GM18502 (cell line): ENCODE measurements around the gene SLC25A12.
"Not testable (repeated sequence)": the region's sequence is repeated elsewhere in the genome, so short reads cannot be mapped to it uniquely, and the experiment has no call there.

ENCODE experiments used
- ATAC-seq: cut with Tn5 transposase; IDR thresholded peaks from one replicate; pipeline ENCODE4 v1.9.1; 2021; ENCODE audit warnings: mild to moderate bottlenecking; ENCODE audit not compliant: unreplicated experiment, poor library complexity

The SLC25A12 gene

DNA sequence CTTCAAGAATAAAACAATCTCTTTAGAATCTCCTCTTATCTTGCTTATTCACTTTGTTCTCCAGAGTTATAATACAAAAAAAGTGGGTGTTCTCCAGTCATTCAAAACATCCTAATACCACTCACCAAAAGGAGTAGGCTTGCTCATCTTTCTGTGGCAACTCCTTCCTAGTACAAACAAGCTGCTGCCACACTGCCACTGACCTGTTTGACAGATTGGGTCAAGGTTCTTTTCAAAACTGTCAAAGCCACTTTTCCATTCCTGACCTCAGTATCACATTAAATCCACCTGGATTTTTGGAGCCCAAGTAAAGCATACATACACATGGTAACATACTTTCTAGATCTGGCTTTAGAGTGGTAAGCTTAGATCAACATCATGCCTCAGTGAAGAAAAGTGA is 59.8 kb downstream of the SLC25A12 start:
- no peak for ATAC-seq

DNA sequence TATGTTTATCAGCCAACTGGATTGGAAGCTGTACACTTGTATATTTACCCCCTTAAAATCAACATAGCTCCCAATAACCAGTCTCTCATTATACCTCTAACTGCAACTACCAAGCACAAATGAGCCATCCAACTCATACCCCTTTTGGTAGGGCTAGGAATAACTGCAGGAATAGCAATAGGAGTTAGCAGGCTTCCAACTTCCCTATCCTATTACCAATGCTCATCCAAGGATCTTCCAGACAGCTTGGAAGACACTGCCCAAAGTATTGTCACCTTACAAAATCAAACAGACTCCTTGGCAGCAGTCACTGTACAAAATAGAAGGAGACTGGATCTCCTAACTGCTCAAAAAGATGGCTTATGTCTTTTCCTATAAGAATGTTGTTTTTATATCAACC is 61.6 kb downstream of the SLC25A12 start:
- ATAC-seq, result no peak

DNA sequence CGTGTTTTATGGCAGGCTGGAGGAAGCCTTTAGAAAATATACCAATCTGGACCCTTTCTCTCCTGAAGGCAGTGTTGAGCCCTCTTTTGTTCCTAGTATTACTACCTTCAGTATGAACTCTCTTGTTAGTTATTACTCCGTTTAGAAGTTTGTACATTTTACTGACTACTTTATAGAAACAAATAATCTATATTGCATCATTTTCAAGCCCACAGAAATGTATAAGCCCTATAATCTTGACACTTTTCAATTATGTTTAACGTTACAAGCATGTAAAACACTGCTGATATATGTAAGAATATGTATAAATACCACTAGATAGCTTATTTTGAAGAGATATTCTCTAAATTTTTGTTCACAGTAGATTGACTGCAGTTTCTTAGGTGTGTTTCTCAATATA is 64.0 kb downstream of the SLC25A12 start:
- ATAC-seq, result no peak

DNA sequence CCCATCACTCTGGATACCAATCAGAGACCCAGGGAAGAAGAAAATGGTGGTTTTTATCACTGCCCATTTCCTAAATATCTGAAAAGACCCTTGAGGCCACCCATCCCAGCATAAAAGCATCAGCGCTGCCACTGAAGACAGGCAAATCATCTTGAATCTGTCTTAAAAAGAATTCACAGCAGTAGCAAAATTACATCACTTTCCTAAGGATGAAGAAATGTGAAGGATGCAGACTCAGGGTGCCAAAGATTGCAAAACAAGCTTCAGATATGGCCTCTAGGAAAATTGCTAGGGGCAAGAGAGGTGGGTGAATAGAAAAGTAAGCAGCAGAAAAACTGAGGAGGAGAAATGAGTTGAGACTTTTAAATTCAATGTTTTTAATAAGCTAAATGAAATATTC is 70.0 kb downstream of the SLC25A12 start:
- no peak for ATAC-seq

DNA sequence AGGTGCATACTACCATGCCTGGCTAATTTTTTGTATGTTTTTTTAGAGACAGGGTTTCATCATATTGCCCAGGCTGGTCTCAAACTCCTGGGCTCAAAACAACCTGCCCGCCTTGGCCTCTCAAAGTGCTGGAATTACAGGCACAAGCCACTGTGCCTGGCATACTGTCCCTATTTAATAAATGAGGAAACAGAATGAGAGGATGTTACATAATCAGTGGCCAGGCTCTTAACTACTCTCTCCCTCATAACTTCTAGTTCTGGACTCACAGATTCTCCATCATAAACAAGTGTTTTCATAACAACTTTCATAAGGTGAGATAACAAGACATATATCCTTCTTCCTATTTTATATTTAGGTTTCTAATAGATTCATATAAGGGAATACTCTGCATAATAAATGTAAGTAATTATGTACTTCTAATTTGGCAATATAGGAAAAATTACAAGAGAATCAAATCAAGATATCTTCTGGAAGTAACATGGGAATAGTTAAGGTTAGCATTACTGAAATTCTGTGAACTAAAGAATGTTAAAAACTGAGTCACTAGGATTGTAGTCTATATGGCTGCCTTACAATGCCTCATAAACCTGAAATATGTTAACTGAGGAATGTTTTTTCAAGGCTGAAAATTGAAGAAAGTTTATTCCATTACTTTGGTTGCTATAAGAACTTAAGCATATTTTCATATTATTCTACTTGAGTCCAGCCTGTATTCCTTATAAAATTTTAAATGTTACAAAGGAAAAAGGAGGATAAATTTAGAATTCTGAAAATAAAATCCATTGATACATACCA is 71.3 kb downstream of the SLC25A12 start:
- ATAC-seq, result no peak

DNA sequence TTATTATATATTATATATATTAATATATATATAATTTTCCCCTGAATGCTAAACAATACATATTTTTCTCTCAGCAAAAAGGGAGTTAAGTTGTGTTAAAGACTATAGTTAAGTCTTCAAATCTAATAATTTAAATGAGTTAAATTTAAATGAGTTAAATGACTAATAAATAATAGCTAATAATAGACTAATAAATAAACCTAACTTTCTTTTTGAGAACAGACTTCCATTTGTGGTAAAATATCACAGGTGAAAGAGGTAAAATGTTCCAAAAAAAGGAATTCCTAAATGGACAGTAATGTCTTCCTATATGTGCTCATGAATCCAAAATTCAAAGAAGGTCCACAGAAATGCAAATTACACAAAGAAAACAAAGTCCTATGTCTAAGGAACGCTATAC is 74.6 kb downstream of the SLC25A12 start:
- ATAC-seq, result no peak

DNA sequence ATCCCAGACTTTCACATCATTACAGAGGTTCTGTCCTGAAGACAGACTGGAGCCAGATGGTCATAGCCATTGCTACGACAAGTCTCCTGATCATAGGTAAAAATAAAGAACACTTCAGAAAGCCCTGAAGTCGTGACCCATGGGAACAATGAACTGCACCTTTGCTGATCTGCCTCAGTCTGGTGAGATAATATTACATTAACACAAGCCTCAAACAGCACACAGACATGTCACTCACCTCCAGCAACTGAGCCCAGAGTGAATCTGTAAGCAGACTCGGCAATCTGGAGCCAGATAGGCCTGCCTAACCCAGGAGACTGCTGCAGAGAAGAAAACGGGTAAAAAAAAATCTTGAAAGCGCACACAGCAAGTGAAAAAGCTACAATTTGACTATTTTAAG is 79.2 kb downstream of the SLC25A12 start:
- ATAC-seq, result no peak

DNA sequence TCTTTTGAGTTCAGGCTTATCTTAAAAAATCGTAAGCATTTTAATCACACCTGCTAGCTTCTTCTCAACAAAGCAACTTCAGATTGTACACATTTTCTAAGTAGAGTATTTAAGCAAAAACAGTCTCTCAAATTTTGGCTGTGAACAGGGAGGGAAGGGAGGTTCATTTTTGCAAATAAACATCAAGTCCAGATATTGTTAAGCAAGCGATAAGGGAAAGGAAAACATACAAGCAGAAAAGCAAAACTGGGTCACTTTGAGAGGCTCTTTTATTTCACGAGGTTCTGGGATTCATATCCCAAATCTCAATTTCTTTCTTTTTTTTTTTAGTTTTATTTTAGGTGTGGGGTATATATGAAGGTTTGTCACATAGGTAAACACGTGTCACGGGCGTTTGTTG is 79.9 kb downstream of the SLC25A12 start:
- ATAC-seq, result no peak

DNA sequence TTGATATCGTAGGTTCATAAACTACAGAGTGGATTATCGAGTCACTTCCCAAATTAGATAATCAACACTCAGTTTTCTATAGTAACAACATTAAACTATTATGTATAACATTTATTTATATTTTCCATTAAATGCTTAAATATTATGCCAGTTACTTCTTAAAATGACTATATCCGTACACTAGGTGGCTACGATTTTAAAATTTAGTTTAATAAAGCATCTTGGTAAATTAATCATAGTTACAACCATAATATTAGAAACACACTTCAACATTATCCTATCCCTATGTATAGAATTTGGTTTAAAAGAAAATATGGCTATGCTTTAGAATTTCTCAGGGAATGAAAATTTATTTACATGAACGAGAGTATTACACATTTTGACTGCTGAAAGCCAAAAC is 80.3 kb downstream of the SLC25A12 start:
- no peak for ATAC-seq

DNA sequence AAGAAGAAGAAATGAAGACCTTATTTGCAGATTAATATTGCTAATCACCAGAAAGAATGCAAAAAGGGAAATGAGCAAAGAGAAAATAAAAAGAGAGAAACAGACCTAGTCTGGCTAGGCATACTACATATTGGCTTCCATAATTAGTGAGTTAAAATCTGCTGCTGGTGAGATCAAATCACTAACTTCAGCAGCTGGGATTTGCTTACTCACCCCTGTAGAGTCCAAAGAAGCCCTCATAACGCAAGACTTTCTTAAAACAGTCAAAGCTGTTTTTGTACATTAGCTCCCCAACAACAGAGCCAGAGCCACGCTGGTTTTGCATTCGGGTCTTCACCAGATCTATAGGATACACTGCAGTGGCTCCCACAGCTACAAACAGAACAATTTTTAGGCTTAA is 80.9 kb downstream of the SLC25A12 start:
- no peak for ATAC-seq

DNA sequence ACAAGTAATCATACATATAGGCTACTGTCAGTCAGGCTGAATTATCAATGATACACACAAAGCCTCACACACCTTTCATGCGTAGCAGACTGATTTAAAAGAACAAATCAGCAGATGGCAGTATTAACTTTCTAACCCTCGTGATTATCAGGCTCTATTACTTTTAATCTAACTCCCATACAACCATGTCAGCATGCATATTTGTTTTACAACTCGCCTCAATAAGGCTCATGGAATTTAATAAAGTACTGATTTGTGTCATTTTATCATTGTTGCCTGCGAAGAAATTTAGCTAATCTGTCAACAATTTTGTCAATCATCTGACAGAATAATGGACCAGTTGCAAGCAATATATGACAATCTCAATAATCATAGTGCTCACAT is 82.8 kb downstream of the SLC25A12 start:
- ATAC-seq, result no peak

DNA sequence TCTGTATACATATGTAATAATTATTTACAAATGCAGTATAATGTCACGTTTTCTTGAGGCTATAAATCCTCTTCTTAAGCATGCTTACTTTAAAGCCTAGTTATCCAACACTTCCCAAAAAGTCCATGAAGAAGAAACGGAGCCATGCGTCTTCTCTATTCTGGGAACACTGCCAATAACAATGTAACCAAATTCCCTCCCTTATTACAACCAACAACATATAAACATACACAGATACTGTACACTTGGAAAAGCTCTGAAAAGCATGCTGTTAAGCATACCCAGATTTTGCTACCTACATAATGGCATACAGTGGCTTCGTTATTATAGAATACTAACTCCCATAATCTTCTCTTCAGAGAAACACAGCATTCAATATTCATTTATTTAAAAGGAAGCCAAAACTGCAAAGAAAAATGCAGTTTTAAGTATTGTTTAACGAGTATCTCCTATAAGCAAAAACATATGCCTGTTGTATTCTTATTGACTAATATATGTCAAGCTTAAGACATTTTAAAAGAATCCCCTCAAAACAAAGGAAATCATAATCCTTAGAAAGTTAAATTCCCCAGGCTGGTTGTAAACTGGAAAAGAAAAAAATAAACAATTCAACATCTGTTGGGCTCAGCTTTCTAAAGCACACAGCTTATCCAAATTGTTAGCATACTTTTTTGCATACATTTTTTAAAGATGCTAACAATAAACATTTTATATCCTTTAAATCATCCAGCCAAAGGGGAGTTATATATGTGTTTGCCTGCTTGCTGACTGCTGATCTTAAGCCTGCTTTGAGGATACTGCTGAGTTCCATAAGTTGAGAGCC is 83.4 kb downstream of the SLC25A12 start:
- no peak for ATAC-seq

DNA sequence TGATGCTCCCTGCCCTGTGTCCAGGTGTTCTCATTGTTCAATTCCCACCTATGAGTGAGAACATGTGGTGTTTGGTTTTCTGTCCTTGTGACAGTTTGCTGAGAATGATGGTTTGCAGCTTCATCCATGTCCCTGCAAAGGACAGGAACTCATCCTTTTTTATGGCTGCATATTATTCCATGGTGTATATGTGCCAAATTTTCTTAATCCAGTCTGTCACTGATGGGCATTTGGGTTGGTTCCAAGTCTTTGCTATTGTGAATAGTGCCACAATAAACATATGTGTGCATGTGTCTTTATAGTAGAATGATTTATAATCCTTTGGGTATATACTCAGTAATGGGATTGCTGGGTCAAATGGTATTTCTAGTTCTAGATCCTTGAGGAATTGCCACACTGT is 85.2 kb downstream of the SLC25A12 start:
- not testable (repeated sequence) for ATAC-seq

DNA sequence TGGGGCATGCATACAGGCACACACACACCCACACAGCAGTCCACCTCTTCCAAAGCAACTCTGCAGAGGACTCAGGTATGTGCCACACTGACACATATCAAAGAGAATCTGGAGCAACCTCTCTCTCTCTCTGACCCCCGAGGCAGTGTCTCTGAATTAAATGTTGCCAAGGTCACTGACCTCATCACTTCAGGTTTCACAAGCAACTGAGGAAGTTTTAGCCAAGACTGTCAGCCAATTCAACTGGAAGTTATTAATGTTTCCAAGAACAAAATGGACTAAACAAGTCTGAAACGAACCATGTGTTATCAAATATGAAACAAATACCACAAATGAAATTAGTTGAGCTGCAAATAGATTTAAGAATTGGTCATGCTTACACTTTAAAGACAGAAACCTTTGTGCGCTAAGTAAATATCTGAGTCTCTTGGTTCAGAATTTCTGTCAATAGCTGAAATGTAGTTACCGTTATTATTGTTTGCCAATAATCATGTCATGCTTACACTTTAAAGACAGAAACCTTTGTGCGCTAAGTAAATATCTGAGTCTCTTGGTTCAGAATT is 86.1 kb downstream of the SLC25A12 start:
- ATAC-seq, result no peak

DNA sequence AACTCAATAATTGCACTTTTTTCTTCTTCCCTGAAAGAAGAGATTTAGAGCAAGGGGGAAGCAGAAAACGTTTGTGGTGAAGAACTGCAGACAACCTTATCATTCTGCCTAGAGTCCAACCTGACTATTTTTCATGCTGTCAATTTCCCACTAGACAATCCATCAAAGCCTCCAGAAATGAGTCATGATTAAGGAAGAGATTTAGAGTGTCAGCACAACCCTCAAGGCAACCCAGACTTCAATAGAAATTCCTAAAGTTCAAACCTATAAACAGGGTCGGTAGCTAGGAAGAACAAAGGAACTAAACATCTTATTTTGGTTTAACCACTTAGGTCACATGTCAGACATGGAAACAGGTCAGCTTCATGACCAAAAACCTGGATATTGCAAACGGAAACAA is 86.9 kb downstream of the SLC25A12 start:
- no peak for ATAC-seq

DNA sequence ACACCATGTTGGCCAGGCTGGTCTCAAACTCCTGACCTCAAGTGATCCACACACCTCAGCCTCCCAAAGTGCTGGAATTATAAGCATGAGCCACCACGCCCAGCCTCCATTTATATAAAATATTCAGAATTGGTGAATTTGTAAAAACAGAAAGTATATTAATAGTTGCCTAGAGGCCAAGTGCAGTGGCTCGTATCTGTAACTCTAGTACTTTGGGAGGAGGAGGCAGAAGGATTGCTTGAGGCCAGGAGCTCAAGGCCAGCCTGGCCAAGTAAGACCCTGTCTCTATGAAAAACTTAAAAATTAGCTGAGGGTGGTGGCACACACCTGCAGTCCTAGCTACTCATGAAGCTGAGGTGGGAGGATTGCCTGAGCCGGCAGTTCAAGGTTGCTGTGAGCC is 89.6 kb downstream of the SLC25A12 start:
- no peak for ATAC-seq

DNA sequence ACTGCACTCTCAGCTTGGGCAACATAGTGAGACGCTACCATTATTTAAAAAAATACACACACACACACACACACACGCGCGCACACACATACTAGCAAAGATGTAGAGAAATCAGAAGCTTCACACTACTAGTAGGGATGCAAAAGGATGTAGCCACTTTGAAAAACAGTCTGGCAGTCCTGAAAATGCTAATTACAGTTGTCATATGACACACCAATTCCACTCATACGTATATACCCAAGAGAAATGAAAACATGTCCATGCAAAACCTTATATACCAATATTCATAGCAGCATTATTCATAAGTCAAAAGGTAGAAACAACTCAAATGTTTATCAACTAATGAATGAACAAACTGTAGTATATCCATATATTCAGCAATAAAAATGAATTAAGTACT is 90.3 kb downstream of the SLC25A12 start:
- ATAC-seq, result no peak

DNA sequence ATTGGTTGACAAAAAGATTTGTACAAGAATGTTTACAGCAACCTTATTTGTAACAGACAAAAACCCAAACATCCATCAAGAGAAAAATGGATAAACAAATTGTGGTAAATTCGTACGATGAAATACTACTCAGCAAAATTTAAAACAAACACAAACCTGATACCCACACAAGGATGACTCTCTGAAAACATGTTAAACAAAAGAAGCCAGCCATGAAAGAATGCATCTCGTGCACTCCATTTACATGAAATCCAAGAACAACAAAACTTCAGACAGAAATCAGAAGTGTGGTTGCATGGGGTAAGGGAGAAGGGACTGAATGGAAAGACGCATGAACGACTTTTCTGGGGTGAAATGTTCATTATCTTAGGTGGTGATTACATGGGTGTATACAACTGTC is 93.4 kb downstream of the SLC25A12 start:
- no peak for ATAC-seq

DNA sequence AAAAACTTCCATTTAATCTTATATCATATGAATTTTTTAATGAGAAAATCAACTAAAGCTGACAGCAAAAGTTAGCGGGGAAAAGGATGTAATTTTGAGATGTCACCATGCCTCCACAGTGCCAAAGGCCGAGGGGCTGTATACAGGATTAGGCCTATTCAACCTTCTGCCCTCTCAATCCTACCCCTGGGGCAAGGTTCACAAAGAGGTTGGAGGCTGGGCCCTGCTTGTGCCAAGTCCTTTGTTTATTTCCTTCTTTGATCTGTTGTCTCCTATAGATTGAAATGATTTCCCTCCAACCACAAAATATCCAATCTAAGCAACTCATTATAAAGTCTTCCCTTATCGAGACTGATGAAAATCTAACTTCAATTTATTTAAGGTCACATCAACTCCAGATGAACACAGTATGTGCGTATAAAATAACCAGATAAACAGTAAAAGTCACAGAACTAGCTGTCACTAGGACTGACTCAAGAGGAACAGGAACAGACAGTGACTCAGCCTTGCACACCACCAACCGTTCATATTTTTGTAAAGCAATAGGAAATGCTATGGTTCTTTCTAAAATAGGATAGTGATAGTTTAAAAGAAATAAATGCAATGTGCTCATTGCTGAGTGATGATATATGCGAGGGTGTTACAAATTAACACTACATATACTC is 95.8 kb downstream of the SLC25A12 start:
- ATAC-seq, result no peak

DNA sequence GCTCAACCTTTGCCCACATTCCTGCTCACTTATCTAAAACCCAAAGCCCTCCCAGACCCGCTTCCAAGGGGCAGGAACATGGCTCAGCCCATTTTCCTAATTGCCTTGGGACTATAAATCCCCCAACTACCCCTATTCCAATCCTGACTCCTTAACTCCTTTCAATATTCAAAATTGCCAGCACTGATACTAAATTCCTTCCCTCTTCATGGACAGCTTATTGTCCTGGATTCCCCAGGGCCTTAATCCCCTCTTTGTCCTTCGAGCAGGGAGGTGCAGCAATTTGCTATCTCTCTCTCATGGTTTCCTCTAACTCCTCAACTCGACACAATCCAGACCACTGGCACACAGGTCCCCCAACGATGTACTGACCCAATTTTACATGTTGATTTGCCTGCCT is 99.1 kb downstream of the SLC25A12 start:
- no peak for ATAC-seq
